Mesendoderm (in vitro differentiated cells): ENCODE data around the gene GPRC5D.

Source experiments
- DNase-seq: peaks from one replicate; pipeline ENCODE4 v3.0.0; 2013
- H2AK5ac ChIP-seq: 2 replicates; pipeline ENCODE4 v1.6.1; 2013; ENCODE audit warnings: low read length, inconsistent platforms
- H2BK120ac ChIP-seq: 2 replicates; pipeline ENCODE4 v1.6.1; 2013; ENCODE audit warnings: low read depth, mild to moderate bottlenecking, low read length, moderate library complexity, mixed read lengths
- H2BK15ac ChIP-seq: replicated peaks from 2 replicates; pipeline ENCODE4 v1.6.1; 2013; ENCODE audit warnings: low read depth, mild to moderate bottlenecking, moderate library complexity
- H2BK5ac ChIP-seq: 2 replicates; pipeline ENCODE4 v1.6.1; 2013; ENCODE audit warnings: low read length, inconsistent platforms
- H3K18ac ChIP-seq: 2 replicates; pipeline ENCODE4 v1.6.1; 2013; ENCODE audit warnings: mild to moderate bottlenecking, low read length, mixed read lengths
- H3K23ac ChIP-seq: one replicate; pipeline ENCODE4 v1.6.1; 2013; ENCODE audit warnings: low read length
- H3K27ac ChIP-seq: 2 replicates; pipeline ENCODE4 v1.5.1; 2013; ENCODE audit warnings: low read depth, mild to moderate bottlenecking, inconsistent platforms, low read length, moderate library complexity
- H3K27me3 ChIP-seq: 2 replicates; pipeline ENCODE4 v1.6.1; 2013; ENCODE audit warnings: low read length, control low read depth, mild to moderate bottlenecking, inconsistent platforms; ENCODE audit not compliant: insufficient read depth, poor library complexity
- H3K36me3 ChIP-seq: 2 replicates; pipeline ENCODE4 v1.6.1; 2013; ENCODE audit warnings: low read length, inconsistent platforms; ENCODE audit not compliant: control insufficient read depth, insufficient read depth
- H3K4ac ChIP-seq: one replicate; pipeline ENCODE4 v1.6.1; 2013; ENCODE audit warnings: low read depth, mild to moderate bottlenecking, low read length, moderate library complexity
- H3K4me1 ChIP-seq: 2 replicates; pipeline ENCODE4 v1.6.1; 2013; ENCODE audit warnings: low read depth, low read length, inconsistent platforms; ENCODE audit not compliant: control insufficient read depth
- H3K4me2 ChIP-seq: 2 replicates; pipeline ENCODE4 v1.6.1; 2013; ENCODE audit warnings: low read length
- H3K4me3 ChIP-seq: 2 replicates; pipeline ENCODE4 v1.5.1; 2013; ENCODE audit warnings: mild to moderate bottlenecking, low read length
- H3K56ac ChIP-seq: one replicate; pipeline ENCODE4 v1.6.1; 2013; ENCODE audit warnings: low read length
- H3K79me1 ChIP-seq: 2 replicates; pipeline ENCODE4 v1.6.1; 2013; ENCODE audit warnings: low read length, inconsistent platforms
- H3K79me2 ChIP-seq: 2 replicates; pipeline ENCODE4 v1.6.1; 2013; ENCODE audit warnings: mild to moderate bottlenecking, low read length; ENCODE audit not compliant: control insufficient read depth, insufficient read depth
- H3K9ac ChIP-seq: 2 replicates; pipeline ENCODE4 v1.6.1; 2013; ENCODE audit warnings: low read length, inconsistent platforms
- H4K5ac ChIP-seq: one replicate; pipeline ENCODE4 v1.6.1; 2013; ENCODE audit warnings: low read length
- H4K8ac ChIP-seq: one replicate; pipeline ENCODE4 v1.6.1; 2013; ENCODE audit warnings: low read depth, mild to moderate bottlenecking, control low read depth, low read length, moderate library complexity
- WGBS: extraction: QIAGEN DNeasy Blood & Tissue Kit; methylation state at CpG from one replicate; pipeline ENCODE4 v1.1.7; 2013; ENCODE audit warnings: low lambda C conversion rate, missing lambda C conversion rate; ENCODE audit not compliant: insufficient coverage; ENCODE audit errors: extremely low coverage; 5-methylcytosine and 5-hydroxymethylcytosine counted together

The GPRC5D gene

DNA sequence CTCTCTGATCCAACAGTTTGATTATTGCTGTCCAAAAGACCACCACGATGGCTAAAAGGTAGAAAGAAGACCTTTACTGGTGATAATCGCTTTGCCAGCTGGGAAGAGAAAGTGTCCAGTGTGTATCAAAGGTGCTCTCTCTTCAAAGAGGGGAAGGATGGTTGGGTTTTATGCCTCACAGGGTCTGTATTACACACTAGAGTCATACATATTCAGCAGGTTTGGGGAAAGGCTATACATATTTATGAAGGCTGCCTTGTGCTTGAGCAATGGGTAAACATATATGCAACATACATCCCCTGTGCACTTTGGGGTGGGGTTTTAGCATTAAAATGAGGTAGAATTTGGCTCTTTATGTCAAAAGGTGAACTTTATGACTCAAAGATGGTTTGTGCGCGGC is 18.2 kb downstream of the GPRC5D start:
- H3K4ac ChIP-seq: no peak overlapping the region
- no peak overlapping the region for H3K18ac ChIP-seq
- no peaks in the 10 kb centered on the region for H3K79me1 ChIP-seq
- H3K23ac ChIP-seq: no peak overlapping the region
- no peak overlapping the region for H3K4me3 ChIP-seq
- H4K8ac ChIP-seq: no peak overlapping the region
- no peak overlapping the region for H3K4me2 ChIP-seq
- H2BK120ac ChIP-seq: no peak overlapping the region
- DNase-seq: no peak
- no CpG with 5 or more reads among the region's 4 CpGs for WGBS
- H3K27ac ChIP-seq: no peak overlapping the region
- H3K79me2 ChIP-seq: no peaks in the 10 kb centered on the region
- no peaks in the 10 kb centered on the region for H3K4me1 ChIP-seq
- no peak overlapping the region for H3K9ac ChIP-seq
- H2BK5ac ChIP-seq: no peak overlapping the region
- H3K27me3 ChIP-seq: no peaks in the 10 kb centered on the region
- no peak overlapping the region for H2AK5ac ChIP-seq
- H2BK15ac ChIP-seq: no peak overlapping the region
- no peak overlapping the region for H3K56ac ChIP-seq
- H3K36me3 ChIP-seq: no peaks in the 10 kb centered on the region
- no peak overlapping the region for H4K5ac ChIP-seq

DNA sequence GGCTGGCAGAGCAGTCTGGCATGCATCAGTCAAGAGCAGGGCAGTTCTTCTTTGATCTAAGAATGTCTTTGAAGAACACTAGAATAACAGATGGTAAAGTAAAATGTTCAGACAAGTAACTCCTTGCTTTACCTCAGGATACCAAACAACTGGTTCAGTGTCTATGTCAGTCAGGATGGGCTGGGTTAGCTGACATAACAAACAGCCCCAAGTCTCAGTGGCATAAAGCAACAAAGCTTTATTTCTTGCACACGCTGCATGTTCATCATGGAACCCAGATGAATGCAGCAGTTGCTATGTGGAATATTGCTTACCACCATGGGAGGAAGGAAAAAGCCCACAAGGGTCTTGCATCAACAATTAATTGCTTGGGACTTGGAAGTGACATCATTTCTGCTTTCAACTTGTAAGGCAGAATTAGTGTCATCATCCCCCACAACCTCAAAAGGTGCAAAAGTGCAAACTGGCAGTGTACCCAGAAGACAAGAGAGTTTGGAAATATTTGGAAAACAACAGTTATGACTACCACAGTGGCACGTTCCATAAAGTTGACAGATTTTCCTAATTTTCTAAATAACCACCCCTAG is 21.2 kb downstream of the GPRC5D start:
- H3K27me3 ChIP-seq: no peaks in the 10 kb centered on the region
- no peaks in the 10 kb centered on the region for H3K79me2 ChIP-seq
- no peak overlapping the region for H3K4me3 ChIP-seq
- H3K4ac ChIP-seq: no peak overlapping the region
- no peak overlapping the region for H2BK15ac ChIP-seq
- DNase-seq: no peak
- H3K9ac ChIP-seq: no peak overlapping the region
- no peak overlapping the region for H4K5ac ChIP-seq
- H3K56ac ChIP-seq: no peak overlapping the region
- H3K27ac ChIP-seq: no peak overlapping the region
- H3K18ac ChIP-seq: no peak overlapping the region
- no peaks in the 10 kb centered on the region for H3K4me1 ChIP-seq
- no peak overlapping the region for H2BK120ac ChIP-seq
- no peak overlapping the region for H3K23ac ChIP-seq
- H2AK5ac ChIP-seq: no peak overlapping the region
- H4K8ac ChIP-seq: no peak overlapping the region
- H3K4me2 ChIP-seq: no peak overlapping the region
- H2BK5ac ChIP-seq: no peak overlapping the region
- WGBS: no CpG with 5 or more reads among the region's 2 CpGs
- no peaks in the 10 kb centered on the region for H3K36me3 ChIP-seq
- H3K79me1 ChIP-seq: no peaks in the 10 kb centered on the region

DNA sequence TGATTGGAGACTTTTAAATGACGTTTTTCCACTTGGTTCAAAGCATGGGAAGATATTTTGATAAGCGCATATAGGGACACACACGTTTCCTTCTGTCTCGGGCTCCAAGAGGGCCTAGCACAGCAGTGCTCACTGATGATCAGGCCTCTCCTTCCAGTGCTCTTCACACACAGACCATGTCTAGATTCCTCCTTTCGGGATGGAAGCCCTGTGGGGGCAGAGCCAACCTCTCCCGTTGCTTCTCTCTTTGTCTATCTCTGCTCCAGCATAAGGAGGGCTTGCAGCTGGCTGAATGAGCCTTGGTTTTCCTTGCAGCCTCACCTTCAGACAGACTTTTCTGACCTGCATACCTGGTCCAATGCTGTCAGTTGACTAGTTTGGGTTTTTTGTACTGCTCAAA is 22.3 kb downstream of the GPRC5D start:
- DNase-seq: no peak
- H3K27me3 ChIP-seq: no peaks in the 10 kb centered on the region
- H3K27ac ChIP-seq: no peak overlapping the region
- WGBS: no CpG with 5 or more reads among the region's 6 CpGs
- no peak overlapping the region for H3K18ac ChIP-seq
- H3K56ac ChIP-seq: no peak overlapping the region
- no peaks in the 10 kb centered on the region for H3K79me2 ChIP-seq
- H3K79me1 ChIP-seq: no peaks in the 10 kb centered on the region
- H2AK5ac ChIP-seq: no peak overlapping the region
- H3K4ac ChIP-seq: no peak overlapping the region
- no peak overlapping the region for H3K9ac ChIP-seq
- H3K4me2 ChIP-seq: no peak overlapping the region
- H3K4me1 ChIP-seq: no peaks in the 10 kb centered on the region
- no peaks in the 10 kb centered on the region for H3K36me3 ChIP-seq
- H3K23ac ChIP-seq: no peak overlapping the region
- no peak overlapping the region for H2BK15ac ChIP-seq
- H2BK5ac ChIP-seq: no peak overlapping the region
- no peak overlapping the region for H4K8ac ChIP-seq
- no peak overlapping the region for H2BK120ac ChIP-seq
- H3K4me3 ChIP-seq: no peak overlapping the region
- H4K5ac ChIP-seq: no peak overlapping the region

DNA sequence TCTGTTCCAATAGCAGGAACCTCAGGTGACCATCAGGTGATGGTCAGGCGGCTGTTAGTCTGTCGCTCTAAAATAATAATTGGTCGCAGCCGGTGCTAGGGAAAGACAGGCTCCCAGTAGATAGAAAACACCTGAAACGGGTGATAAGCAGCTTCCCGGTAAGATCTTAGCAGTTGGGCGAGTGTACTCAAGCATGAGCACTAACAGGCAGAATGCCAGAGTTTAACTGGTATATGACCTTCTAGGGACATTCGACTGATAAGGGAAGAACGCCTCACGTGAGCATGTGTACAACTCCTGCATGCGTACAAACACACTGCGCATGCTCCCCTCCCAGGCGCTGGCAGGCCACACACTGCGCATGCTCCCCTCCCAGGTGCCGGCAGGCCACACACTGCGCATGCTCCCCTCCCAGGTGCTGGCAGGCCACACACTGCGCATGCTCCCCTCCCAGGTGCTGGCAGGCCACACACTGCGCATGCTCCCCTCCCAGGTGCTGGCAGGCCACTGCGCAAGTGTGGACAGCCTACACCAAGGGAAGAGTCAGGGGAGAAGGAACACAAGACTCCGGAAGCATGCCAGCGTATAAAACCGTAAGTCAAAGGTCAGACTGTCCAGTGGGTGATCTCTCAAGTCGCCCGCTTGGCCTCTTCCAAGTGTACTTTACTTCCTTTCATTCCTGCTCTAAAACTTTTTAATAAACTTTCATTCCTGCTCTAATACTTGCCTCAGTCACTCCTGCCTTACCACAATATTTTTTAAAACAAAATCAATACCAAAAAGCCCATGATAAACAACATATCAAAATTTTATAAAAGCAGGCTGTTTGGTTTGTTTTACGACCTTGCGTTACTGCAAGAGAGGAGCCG is 24.5 kb downstream of the GPRC5D start:
- Histone ChIP-seq H3K36me3 (no peaks in the 10 kb centered on the region), H3K27ac (no peak overlapping the region), H2AK5ac (no peak overlapping the region), H2BK120ac (no peak overlapping the region), H3K4me3 (peak overlapping the region; percentile 20), H3K18ac (no peak overlapping the region), H3K23ac (no peak overlapping the region), H3K79me2 (no peaks in the 10 kb centered on the region), H3K4ac (no peak overlapping the region), H3K79me1 (no peaks in the 10 kb centered on the region), H3K4me2 (no peak overlapping the region), H2BK5ac (no peak overlapping the region), H2BK15ac (no peak overlapping the region), H3K56ac (no peak overlapping the region), H3K27me3 (no peaks in the 10 kb centered on the region), H4K8ac (no peak overlapping the region), H3K4me1 (no peaks in the 10 kb centered on the region), H4K5ac (no peak overlapping the region), H3K9ac (no peak overlapping the region)
- DNase-seq: peak; percentile 82
- no CpG with 5 or more reads among the region's 27 CpGs for WGBS

DNA sequence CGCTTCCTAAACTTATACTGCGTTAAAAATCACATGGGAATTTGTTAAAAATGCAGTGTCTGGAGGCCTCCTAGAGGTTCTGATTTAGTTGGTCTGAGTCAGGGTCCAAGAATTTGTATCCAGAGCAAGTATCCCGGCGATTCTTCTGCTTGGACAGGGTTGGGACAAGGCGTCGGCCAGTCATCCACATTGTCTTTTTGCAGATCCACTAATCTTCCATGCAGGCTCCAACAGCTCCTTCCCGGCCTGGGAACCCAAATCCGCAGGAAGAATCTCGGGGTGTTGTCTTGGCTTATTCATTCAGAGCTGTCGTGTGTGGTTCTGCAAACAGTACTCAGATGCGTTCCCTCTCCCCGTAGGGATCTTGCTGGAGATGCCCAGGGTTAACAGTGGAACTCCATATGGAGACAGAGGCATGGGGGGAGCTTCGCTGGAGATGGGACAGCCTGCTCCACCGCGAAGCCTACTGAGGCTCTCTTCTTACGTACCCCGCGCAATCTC is 25.3 kb downstream of the GPRC5D start:
- Histone ChIP-seq H3K4ac (no peak overlapping the region), H3K9ac (no peak overlapping the region), H3K56ac (peak overlapping the region; percentile 5), H3K79me2 (no peaks in the 10 kb centered on the region), H3K27ac (no peak overlapping the region), H3K36me3 (no peaks in the 10 kb centered on the region), H3K27me3 (no peaks in the 10 kb centered on the region), H3K79me1 (no peaks in the 10 kb centered on the region), H2BK120ac (no peak overlapping the region), H2BK15ac (no peak overlapping the region), H4K8ac (no peak overlapping the region), H4K5ac (no peak overlapping the region), H3K23ac (no peak overlapping the region), H3K4me2 (no peak overlapping the region), H3K4me1 (no peaks in the 10 kb centered on the region), H2BK5ac (no peak overlapping the region), H3K18ac (no peak overlapping the region), H3K4me3 (no peak overlapping the region), H2AK5ac (no peak overlapping the region)
- no CpG with 5 or more reads among the region's 18 CpGs for WGBS
- DNase-seq: no peak
